Stimulated activated CD8-positive, alpha-beta memory T cell treated with anti-CD3 and anti-CD28 coated beads, Interleukin-7, amount 100 ng/mL, for 24 hours (primary cell): ENCODE data around the gene ABLIM2.

ENCODE experiments used
- DNase-seq: peaks from one replicate; pipeline ENCODE4 v3.0.0-alpha.2; 2020; ENCODE audit warnings: low read depth

ABLIM2 gene

GRCh38 chr4:8044244-8044643 lies 114.4 kb downstream of the ABLIM2 start:
- no peak for DNase-seq

DNA sequence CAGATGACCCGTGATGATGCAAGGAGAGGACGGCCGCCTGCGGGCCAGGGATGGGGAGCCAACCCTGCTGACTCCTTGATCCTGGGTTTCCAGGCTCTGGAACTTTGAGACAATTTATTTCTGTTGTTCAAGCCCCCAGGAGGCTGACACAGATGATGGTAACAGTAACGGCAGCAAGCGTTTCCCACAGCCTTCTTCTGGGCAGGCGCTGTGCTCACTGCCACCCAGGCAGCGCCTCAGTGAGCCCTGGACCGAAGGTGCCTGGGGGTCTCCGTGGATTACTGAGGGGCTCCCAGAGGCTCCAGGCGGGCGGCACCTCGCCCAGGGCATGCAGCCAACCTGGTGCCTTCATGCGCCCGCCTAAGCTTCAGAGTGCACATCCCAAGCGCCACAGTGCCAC lies 115.0 kb downstream of the ABLIM2 start:
- DNase-seq = no peak

- DNase-seq = no peak
These were observed 116.7 kb downstream of the ABLIM2 start for GRCh38 chr4:8041868-8042267.

DNA sequence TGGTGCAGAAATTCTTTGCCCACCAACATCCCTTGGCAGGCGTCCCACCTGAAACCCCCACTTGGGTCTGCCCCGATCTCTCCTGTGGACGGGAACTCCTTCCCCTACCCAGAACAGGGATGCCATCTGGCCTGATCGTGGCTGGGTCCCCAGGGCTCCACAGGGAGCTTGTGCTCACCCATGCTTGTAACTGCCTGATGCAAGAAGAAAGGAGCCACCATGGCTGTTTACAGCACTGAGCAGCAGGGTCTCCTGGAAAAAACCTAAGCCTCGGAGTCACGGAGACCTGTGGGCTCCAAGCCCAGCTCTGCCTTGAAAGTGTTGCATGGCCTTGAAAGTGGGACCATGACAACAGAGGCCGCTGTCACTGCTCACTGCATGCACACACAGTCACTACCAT lies 117.4 kb downstream of the ABLIM2 start:
- no peak for DNase-seq

DNA sequence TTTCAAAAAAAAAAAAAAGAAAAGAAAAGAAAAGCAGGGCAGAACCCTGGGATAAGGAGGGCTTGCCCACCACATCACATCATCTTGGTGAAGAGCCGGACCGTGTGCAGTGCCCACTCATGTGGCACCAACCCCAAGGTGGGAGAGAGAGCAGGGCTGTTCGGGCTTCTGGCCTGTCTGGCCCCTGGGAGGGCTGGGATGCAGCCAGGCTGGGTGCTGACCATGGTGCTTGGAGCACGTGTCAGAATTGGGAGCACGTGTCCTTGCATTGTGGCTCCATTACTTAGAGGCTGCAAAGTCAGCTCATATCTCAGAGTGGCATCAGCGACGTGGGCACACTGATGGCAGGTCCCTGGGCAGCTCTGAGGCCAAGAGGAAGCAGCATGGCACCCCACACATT lies 118.0 kb downstream of the ABLIM2 start:
- DNase-seq = no peak

DNA sequence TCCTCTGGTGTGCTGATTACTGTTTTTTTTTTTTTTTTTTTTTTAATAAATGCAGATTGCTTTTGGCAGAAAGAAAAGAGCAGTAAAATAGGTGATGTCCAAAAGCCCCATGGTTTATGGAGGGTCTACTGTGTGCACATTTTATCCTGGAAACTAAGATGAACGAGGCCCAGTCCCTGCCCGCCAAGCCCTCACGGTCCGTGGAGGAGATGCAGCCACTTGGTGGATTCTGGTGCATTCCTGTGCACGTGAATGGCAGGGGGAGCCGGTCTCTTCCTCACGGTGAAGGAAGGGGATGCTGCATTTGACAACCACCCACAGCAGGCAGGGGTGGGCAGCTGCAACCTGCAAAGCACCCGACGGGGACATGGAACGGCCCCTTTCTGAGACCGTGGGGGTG lies 118.8 kb downstream of the ABLIM2 start:
- no peak for DNase-seq

DNA sequence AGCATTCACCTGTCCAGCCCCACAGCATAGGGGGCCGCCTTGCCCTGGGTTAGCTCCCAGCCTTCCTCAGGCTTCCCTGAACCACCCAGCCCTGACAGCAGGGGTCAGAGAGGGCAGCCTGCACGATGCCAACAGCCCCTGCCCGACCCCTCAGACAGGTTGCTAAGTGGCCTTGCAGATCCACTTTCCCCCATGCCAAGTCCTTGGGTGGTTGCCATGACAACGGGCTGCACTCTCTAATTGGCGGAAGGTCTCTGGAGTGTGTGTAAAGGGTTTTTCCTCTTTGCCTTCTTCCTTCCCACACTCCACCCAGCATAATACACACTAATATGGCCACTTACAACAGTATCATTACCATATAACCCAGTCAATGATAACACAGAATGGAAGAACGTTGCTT lies 119.3 kb downstream of the ABLIM2 start:
- no peak for DNase-seq

DNA sequence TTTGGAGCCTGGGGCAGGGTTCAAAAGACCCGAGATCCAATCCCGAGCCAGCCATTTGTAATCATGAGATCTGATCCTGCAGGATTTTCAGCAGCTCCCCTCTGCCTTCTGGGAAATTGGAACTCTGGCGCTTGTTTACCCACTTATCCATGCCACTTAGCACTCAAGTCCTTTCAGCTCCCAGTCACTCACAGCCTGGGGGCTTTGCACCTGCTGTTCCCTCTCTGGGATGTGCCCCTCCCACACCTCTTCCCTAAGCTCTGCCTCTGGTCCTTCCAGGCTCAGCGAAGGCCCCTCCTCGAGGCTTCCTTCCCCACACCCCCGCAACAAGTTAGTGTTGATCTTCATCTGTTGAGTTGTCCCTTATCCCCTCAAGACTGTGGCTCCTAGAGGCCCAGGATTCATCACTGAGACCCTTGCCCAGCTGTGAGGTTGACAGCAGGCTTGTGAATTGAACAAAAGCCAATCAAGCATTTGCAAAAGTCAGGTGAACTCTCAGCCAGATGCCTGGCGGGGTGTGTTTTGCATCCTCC lies 119.8 kb downstream of the ABLIM2 start:
- DNase-seq = no peak

DNA sequence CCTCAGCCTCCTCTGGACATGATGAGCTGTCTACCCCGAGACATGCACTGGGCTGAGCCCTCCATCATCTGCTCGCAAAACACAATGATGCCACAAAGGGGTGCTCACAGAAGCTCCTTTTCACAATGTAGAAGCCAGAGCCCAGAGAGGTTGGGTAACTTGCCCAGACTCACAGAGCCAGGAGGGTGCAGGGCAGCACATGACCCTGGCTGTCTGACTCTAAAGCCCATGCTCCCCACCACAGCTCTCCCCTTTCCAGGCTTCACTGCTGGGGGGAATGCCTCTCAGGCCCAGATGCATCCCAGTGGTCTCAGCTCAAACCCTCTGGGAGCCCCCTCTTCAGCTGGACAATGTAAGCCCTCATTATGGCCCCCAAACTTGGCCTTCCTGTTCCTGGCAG lies 120.5 kb downstream of the ABLIM2 start:
- no peak for DNase-seq

DNA sequence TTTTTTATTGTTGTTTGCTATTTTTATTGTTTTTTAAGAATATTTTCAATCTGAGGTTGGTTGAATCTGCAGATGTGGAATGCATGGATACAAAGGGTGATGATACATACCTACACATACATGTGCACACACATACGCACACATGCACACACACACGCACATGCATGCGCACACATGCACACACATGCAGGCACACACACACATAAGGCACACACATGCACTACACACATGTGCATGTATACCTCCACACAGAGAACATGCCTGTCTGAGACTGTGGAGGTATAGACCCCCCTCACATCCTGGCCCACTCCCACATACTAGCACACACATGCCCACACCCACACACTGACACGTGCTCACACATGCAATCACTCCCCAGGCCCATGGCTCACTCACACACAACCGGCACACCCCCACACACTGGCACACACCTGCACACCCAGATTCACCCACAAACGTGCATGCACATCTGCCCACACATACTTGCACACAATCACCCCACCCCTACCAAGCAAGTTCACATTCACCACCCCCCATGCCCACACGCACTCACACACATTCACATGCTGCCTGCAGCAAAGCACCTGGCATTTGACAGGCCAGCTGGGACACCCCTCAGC lies 121.4 kb downstream of the ABLIM2 start:
- no peak for DNase-seq

- DNase-seq = no peak
These were observed 123.2 kb downstream of the ABLIM2 start for GRCh38 chr4:8035371-8035780.

DNA sequence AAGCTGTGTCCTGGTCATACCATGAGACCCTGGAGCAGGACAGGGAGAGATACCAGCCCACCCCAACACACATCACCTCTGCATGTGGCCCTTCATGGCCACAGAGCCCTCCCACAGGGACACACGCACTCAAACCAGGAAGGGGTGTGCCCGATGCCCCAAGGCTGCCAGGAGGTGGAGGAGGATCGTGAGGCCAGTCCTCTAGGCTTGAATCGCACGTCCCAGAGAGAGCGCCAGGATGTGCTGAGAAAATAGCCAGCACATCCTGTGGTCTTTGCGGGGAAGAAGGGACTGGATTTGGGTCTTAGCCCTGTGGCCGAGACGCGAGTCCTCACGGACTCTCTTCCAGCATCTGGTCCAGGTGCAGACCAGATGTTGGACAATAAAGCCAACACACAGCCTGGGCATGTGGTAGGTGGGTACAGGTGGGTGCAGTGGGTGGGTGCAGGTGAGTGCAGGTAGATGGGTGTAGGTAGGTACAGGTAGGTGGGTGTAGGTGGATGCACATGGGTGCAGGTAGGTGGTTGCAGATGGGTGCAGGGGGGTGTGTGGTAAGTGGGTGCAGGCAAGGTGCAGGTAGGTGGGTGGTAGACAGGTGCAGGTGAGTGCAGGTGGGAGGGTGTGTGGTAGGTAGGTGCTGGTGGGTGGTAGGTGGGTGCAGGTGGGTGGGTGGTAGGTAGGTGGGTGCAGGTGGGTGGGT lies 124.6 kb downstream of the ABLIM2 start:
- DNase-seq = no peak

GRCh38 chr4:8033067-8033755 lies 125.4 kb downstream of the ABLIM2 start:
- DNase-seq = no peak

DNA sequence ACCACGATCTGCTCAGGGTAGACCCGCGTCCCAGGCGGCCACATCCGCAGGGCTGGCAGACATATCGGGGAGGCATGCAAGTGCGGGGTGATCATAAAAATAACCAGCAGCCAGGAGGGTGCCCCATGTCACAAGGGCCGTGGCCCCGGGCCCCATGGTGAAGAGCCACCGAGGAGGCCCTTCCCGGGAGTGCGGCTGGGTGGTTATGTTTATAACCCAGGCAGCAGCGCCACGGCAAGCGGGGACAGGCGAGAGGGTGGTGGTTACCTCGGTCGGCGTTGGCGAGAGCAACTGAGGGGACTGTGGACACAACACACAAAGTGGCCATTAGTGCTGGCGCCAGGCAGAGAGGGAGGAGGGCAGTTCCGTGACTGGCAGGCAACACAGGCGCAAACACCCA lies 126.2 kb downstream of the ABLIM2 start:
- no peak for DNase-seq

- no peak for DNase-seq
These were observed 128.4 kb downstream of the ABLIM2 start for GRCh38 chr4:8030121-8030781.

DNA sequence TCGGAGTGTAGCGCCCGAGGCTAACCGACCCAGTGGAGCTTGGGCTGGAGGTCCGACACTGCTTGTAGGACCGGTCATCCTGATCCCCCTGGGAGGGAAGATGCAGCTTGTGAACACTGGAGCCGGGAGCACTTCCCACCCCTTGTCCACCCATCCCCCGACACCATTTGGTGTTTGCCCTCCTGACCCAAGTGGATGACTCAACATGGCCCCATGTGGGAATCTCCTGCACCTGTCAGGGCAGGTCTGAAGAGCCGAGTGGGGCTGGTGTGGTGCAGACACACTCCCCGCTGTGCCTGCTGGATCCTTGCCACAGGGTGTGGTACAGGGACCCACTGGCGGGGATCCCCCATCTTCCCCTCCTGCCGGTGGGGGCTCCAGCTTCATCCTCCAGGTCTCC lies 128.9 kb downstream of the ABLIM2 start:
- no peak for DNase-seq

- no peak for DNase-seq
These were observed 129.6 kb downstream of the ABLIM2 start for GRCh38 chr4:8028884-8029568.

- no peak for DNase-seq
These were observed 130.2 kb downstream of the ABLIM2 start for GRCh38 chr4:8028368-8028767.

DNA sequence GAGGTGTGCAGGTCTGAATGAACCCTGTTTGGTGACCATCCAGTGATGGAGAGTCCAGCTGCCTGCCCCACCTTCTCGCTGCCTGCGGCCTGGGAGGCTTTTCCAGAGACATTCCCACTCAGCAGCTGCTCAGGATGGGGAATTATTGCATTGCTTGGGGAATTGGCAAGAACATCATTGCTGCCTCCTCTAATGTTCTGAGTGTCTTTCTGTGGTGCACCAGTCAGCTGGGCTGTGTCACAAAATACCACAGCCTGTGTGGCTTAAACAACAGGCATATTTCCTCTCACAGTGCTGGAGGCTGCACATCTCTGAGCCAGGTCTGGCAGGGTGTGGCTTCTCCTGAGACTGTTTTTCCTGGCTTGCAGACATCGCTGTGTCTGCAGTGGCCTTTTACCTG lies 132.2 kb downstream of the ABLIM2 start:
- no peak for DNase-seq

GRCh38 chr4:8025668-8026067 lies 132.9 kb downstream of the ABLIM2 start:
- no peak for DNase-seq

DNA sequence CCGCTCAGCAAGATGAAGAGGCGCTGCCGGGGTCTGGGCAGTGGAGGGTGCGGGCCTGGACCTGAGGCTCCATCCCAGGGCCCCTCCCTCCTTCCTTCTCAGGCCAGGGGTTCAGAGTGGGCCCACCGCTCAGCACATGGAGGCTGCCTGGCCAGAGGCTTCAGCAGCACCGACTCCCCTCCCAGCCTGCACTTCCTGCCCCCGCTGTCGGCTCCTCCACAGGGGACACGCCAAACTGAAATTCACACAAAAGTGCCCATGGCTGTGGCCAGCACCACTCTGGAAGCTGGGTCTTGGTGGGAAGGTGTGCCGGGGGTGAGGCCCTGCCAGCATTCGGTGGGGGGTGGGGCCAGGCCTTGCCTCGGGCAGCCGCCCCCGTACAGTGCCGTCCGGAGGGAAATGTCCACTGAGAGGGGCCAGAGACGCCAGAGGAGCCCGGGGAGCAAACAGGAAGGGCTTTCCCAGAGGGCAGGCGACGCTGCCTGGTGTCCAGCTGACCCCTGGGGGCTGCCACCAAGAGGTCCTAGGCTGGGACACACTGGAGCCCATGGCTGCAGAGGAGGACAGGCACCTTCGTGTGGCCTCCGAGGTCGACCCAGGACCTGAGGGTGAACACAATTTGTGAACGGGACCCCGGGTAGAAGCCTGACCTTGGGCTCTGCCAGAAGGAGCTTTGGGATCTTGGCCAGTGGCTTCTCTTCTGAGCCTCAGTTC lies 134.4 kb downstream of the ABLIM2 start:
- no peak for DNase-seq

DNA sequence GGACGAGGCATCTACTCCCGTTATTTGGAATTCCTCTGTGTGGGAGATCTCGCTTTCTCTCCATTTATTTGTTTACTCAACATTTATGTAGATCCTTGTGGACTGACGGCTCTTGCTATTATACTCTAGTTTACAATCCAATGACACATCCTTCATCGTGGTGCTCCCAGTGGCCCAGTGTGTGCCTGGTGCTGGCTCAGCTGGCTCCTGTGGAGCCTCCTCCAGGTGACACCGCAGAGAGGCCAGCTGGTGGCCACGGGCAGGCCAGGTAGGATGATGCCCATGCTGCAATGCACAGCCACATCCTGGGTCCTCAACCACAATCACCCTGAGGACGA lies 134.9 kb downstream of the ABLIM2 start:
- no peak for DNase-seq
